Prostate gland (tissue), 2 donors: ENCODE data around the gene PGM5. TPM values are rescaled to one million over a fixed set of nuclear protein-coding genes. Genes with fewer than 3 reads are reported as not detected.

Source experiments
- DNase-seq: peaks from one replicate; pipeline ENCODE4 v3.0.0-alpha.2; 2019; ENCODE audit warnings: low spot score
- H3K27ac ChIP-seq, 2 donors: fragments of 200-600 bp; sonication (generic); 2 replicates each; pipeline ENCODE4 v1.5.1; 2017 to 2019
- H3K27me3 ChIP-seq: fragments of 200-600 bp; sonication (generic); replicated peaks from 2 replicates; pipeline ENCODE4 v1.5.1; 2019; ENCODE audit not compliant: insufficient read depth
- H3K36me3 ChIP-seq, 2 donors: fragments of 200-600 bp; sonication (generic); 1 replicate in 1 of 2; 2 replicates in 1 of 2; pipeline versions ENCODE4 v1.5.1 to v1.8.1; 2017 to 2019
- H3K4me1 ChIP-seq: fragments of 200-600 bp; sonication (generic); replicated peaks from 2 replicates; pipeline ENCODE4 v1.5.1; 2019
- H3K4me3 ChIP-seq, 2 donors: fragments of 200-600 bp; sonication (generic); 2 replicates each; pipeline ENCODE4 v1.5.1; 2017 to 2019
- H3K9me3 ChIP-seq: fragments of 200-600 bp; sonication (generic); 2 replicates; pipeline ENCODE4 v1.5.1; 2017
- CTCF ChIP-seq, 4 experiments: fragments of 200-600 bp in 2 of 4; fragments of 450-650 bp in 2 of 4; sonication (generic) in 2 of 4; IDR thresholded peaks; 1 replicate in 3 of 4; 2 replicates in 1 of 4; pipeline ENCODE4 v1.5.1; 2016 to 2019; ENCODE audit warnings: antibody characterized with exemption in 4 of 4, mild to moderate bottlenecking in 2 of 4, moderate library complexity in 2 of 4
- POLR2A ChIP-seq: fragments of 450-650 bp; IDR thresholded peaks from one replicate; pipeline ENCODE4 v1.6.1; 2016; ENCODE audit warnings: antibody characterized with exemption, mild to moderate bottlenecking
- POLR2AphosphoS5 ChIP-seq: sonication (generic); formaldehyde crosslinking; IDR thresholded peaks from one replicate; pipeline ENCODE4 v1.6.1; 2017; ENCODE audit warnings: antibody characterized with exemption
- WGBS: methylation state at CpG from one replicate; pipeline ENCODE4 v1.1.5; 2018; 5-methylcytosine and 5-hydroxymethylcytosine counted together
- intact Hi-C: fragments of 100-400 bp; cut with DNase I; formaldehyde crosslinking; loops from one replicate; pipeline ENCODE4 v1.14.2; 2022
- total RNA-seq, 2 donors: library from RNA; depleted of rRNA; stranded (reverse); fragments of >200 nt; gene quantifications; one replicate each; pipeline ENCODE4 v1.1.0, GENCODE V29; 2016

Gene PGM5
- total RNA-seq, 2 donors from 2014 or later: 96.5 to 99.6 TPM

- no peaks in the 10 kb centered on the region for H3K9me3 ChIP-seq
- TF ChIP-seq POLR2AphosphoS5 (no peak), POLR2A (no peak), CTCF (IDR thresholded peaks at IDR 0.05) (no peak)
- no peaks in the 10 kb centered on the region for H3K36me3 ChIP-seq
- no peaks in the 10 kb centered on the region for H3K27me3 ChIP-seq
- peak overlapping the region; percentile 32 to 37 for H3K27ac ChIP-seq
- no peak overlapping the region for H3K4me3 ChIP-seq
- no peaks in the 10 kb centered on the region for H3K4me1 ChIP-seq
- no peak for DNase-seq
- intact Hi-C loops: no loop called here
Observed at GRCh38 chr9:68427216-68427977, 71.0 kb downstream of the PGM5 start.

GRCh38 chr9:68428481-68428880 lies 72.1 kb downstream of the PGM5 start:
- no peak for TF ChIP-seq POLR2A
- no peak for TF ChIP-seq POLR2AphosphoS5
- no peak for TF ChIP-seq CTCF (IDR thresholded peaks at IDR 0.05)
- H3K36me3 ChIP-seq: no peaks in the 10 kb centered on the region
- no peaks in the 10 kb centered on the region for H3K27me3 ChIP-seq
- no peak for DNase-seq
- H3K27ac ChIP-seq: no peak overlapping the region
- no peaks in the 10 kb centered on the region for H3K9me3 ChIP-seq
- intact Hi-C loops: no loop called here
- WGBS: 59% methylated on average over 2 of the region's 2 CpGs
- H3K4me1 ChIP-seq: no peaks in the 10 kb centered on the region
- no peak overlapping the region for H3K4me3 ChIP-seq

GRCh38 chr9:68429631-68430030 lies 73.2 kb downstream of the PGM5 start:
- Histone ChIP-seq H3K36me3 (no peaks in the 10 kb centered on the region), H3K9me3 (no peaks in the 10 kb centered on the region), H3K27ac (no peak overlapping the region), H3K4me3 (no peak overlapping the region), H3K27me3 (no peaks in the 10 kb centered on the region), H3K4me1 (no peaks in the 10 kb centered on the region)
- no peak for TF ChIP-seq CTCF (IDR thresholded peaks at IDR 0.05)
- no peak for TF ChIP-seq POLR2A
- no peak for TF ChIP-seq POLR2AphosphoS5
- 80% methylated on average over 2 of the region's 2 CpGs for WGBS
- no peak for DNase-seq
- intact Hi-C loops: no loop called here

GRCh38 chr9:68431307-68431706 lies 74.9 kb downstream of the PGM5 start:
- Histone ChIP-seq H3K4me3 (no peak overlapping the region), H3K4me1 (no peaks in the 10 kb centered on the region), H3K36me3 (no peaks in the 10 kb centered on the region), H3K9me3 (no peaks in the 10 kb centered on the region), H3K27me3 (no peaks in the 10 kb centered on the region), H3K27ac (peak overlapping the region; percentile 51 to 63)
- intact Hi-C loops: no loop called here
- DNase-seq: no peak
- WGBS: 32% methylated on average over 1 of the region's 1 CpG
- TF ChIP-seq CTCF (IDR thresholded peaks at IDR 0.05) (no peak), POLR2A (no peak), POLR2AphosphoS5 (peak; percentile 20)

- H3K9me3 ChIP-seq: no peaks in the 10 kb centered on the region
- 40% methylated on average over 6 of the region's 6 CpGs for WGBS
- intact Hi-C loops: no loop called here
- no peaks in the 10 kb centered on the region for H3K36me3 ChIP-seq
- H3K27me3 ChIP-seq: no peaks in the 10 kb centered on the region
- H3K4me1 ChIP-seq: no peaks in the 10 kb centered on the region
- DNase-seq: no peak
- TF ChIP-seq CTCF (IDR thresholded peaks at IDR 0.05) (no peak), POLR2AphosphoS5 (no peak), POLR2A (no peak)
- peak overlapping the region; percentile 9 to 53 for H3K27ac ChIP-seq
- no peak overlapping the region for H3K4me3 ChIP-seq
Observed at GRCh38 chr9:68433531-68434110, 77.2 kb downstream of the PGM5 start.
